ENCODE data around the gene AR. TPM values are rescaled to one million over a fixed set of nuclear protein-coding genes. Genes with fewer than 3 reads are reported as not detected.

The AR gene
- total and polyA plus RNA-seq, 2 of the 8 experiments (the other 6 are each of a cell fraction or from before 2014, with no cell fraction given): 7.1 to 10.7 TPM

GRCh38 chrX:67558267-67558666 is 14.4 kb downstream of the AR start:
- no peak overlapping the region for H3K4me2 ChIP-seq (ENCODE audit: insufficient read depth in 1 of 2, low read depth in 2 of 2, low read length in 2 of 2)
- POLR2A ChIA-PET (ENCODE audit: partially characterized antibody): interaction anchor here (1.1 kb wide), 1 partner anchor 12 kb away, joined by 3 read pairs; no protein-coding TSS in a partner anchor
- H3K79me2 ChIP-seq (ENCODE audit: control insufficient read depth in 1 of 2, insufficient read depth in 2 of 2, low read length in 2 of 2): peaks cover 0 to 36% of the 10 kb centered on the region in 2 experiments; a peak in 2 of 4 replicates
- H3K4me1 ChIP-seq (replicated peaks in 1 of 4; ENCODE audit: control insufficient read depth in 3 of 4, insufficient read depth in 4 of 4, low read length in 3 of 4): no peaks in the 10 kb centered on the region
- H3K23ac ChIP-seq (ENCODE audit: insufficient read length): no peak overlapping the region
- H3K9me3 ChIP-seq (ENCODE audit: insufficient read depth in 2 of 2, low read depth in 1 of 2, low read length in 1 of 2): no peaks in the 10 kb centered on the region
- no peak for FAIRE-seq
- no peak overlapping the region for H2BK5ac ChIP-seq (ENCODE audit: low read depth, low read length)
- no peaks in the 10 kb centered on the region for H3K23me2 ChIP-seq (ENCODE audit: low read depth, low read length)
- H2BK120ac ChIP-seq (replicated peaks; ENCODE audit: low read depth, low read length): no peak overlapping the region
- H4K5ac ChIP-seq (ENCODE audit: insufficient read length, low read depth, low read length): no peak overlapping the region
- H3K4me3 ChIP-seq (ENCODE audit: extremely low read depth in 1 of 4, insufficient read depth in 2 of 4, low read depth in 3 of 4, low read length in 4 of 4): no peak overlapping the region
- WGBS, 2 experiments (ENCODE audit: extremely low coverage in 1 of 2, insufficient coverage in 1 of 2, insufficient read length in 1 of 2, insufficient replicate concordance in 2 of 2, low coverage in 1 of 2, low lambda C conversion rate in 2 of 2, missing lambda C conversion rate in 1 of 2): 87% methylated on average over 1 of the region's 1 CpG; no CpG with 5 or more reads in 1 of the 2 experiments
- CTCF ChIA-PET (ENCODE audit: partially characterized antibody): no interaction called here
- no peak for DNase-seq (ENCODE audit: low read depth in 1 of 2, low spot score in 2 of 2)
- no peak overlapping the region for H4K91ac ChIP-seq (replicated peaks; ENCODE audit: insufficient read length, low read length)
- H2BK20ac ChIP-seq (ENCODE audit: low read length): no peak overlapping the region
- no peaks in the 10 kb centered on the region for H4K20me1 ChIP-seq (replicated peaks in 1 of 2; ENCODE audit: control insufficient read depth in 1 of 2, insufficient read depth in 2 of 2, low read length in 2 of 2)
- H3K18ac ChIP-seq (ENCODE audit: extremely low read depth, low read length): no peak overlapping the region
- no peak overlapping the region for H2AFZ ChIP-seq (ENCODE audit: low read length)
- H3K14ac ChIP-seq (ENCODE audit: insufficient read length): no peak overlapping the region
- H2AK5ac ChIP-seq (ENCODE audit: low read depth, low read length): no peak overlapping the region
- H3K27ac ChIP-seq (ENCODE audit: low read depth, low read length): no peak overlapping the region
- no peak for TF ChIP-seq POLR2AphosphoS5 (IDR thresholded peaks at IDR 0.05; ENCODE audit: low read depth, low read length)
- TF ChIP-seq CHD2 (IDR thresholded peaks at IDR 0.05; ENCODE audit: low read length): no peak
- TF ChIP-seq SP1 (IDR thresholded peaks at IDR 0.05; ENCODE audit: low read depth, low read length): no peak
- no peak for TF ChIP-seq JUND (IDR thresholded peaks at IDR 0.05; ENCODE audit: low read length)
- no peak for TF ChIP-seq ATF2 (IDR thresholded peaks at IDR 0.05; ENCODE audit: low read length)
- TF ChIP-seq BCL11A (IDR thresholded peaks at IDR 0.05; ENCODE audit: low read depth in 2 of 2, low read length in 2 of 2): no peak
- no peak for TF ChIP-seq TEAD4 (IDR thresholded peaks at IDR 0.05; ENCODE audit: low read depth, low read length)
- TF ChIP-seq RXRA (IDR thresholded peaks at IDR 0.05; ENCODE audit: insufficient read depth, low read depth, low read length): no peak
- no peak for TF ChIP-seq MAFK (IDR thresholded peaks at IDR 0.05; ENCODE audit: low read depth, low read length)
- TF ChIP-seq FOSL1 (IDR thresholded peaks at IDR 0.05; ENCODE audit: insufficient read depth, low read depth, low read length): no peak
- no peak for TF ChIP-seq CTBP2 (IDR thresholded peaks at IDR 0.05; ENCODE audit: borderline replicate concordance, insufficient read depth, insufficient read length, low read length)
- no peaks in the 10 kb centered on the region for H3K27me3 ChIP-seq (replicated peaks in 1 of 4; ENCODE audit: control insufficient read depth in 3 of 4, extremely low read depth in 1 of 4, insufficient read depth in 3 of 4, low read length in 3 of 4)
- no peaks in the 10 kb centered on the region for H3K36me3 ChIP-seq (ENCODE audit: control insufficient read depth in 2 of 4, insufficient read depth in 4 of 4, low read length in 3 of 4)
- no peaks in the 10 kb centered on the region for H3K79me1 ChIP-seq (ENCODE audit: low read depth, low read length)
- no peak overlapping the region for H2BK12ac ChIP-seq (ENCODE audit: low read depth, low read length)
- H2BK15ac ChIP-seq (ENCODE audit: low read length): no peak overlapping the region
- H3K9ac ChIP-seq (replicated peaks in 1 of 4; ENCODE audit: extremely low read depth in 1 of 4, low read depth in 3 of 4, low read length in 3 of 4): no peak overlapping the region
- no peak overlapping the region for H4K8ac ChIP-seq (ENCODE audit: extremely low read depth, insufficient read depth, low read length)
- H3K4ac ChIP-seq (replicated peaks; ENCODE audit: insufficient read length, low read depth, low read length): no peak overlapping the region
- no peak overlapping the region for H3K56ac ChIP-seq (replicated peaks; ENCODE audit: insufficient read length, low read depth, low read length)

All from H1 (cell line).